ENCODE results near the gene MIA.
"Not testable (repeated sequence)": the region's sequence is repeated elsewhere in the genome, so short reads cannot be mapped to it uniquely, and the experiment has no call there.

The MIA gene

GRCh38 chr19:40750058-40750873, 25.1 kb upstream of the MIA start, which contains the start of gene ACTMAP:
Gene ACTMAP, minus strand, starts transcription at chr19:40750477. Its CDS starts 674 bp downstream, at chr19:40749803.
- DNase-seq (ENCODE audit: low read depth in 2 of 3, low spot score in 2 of 3), result peak; percentile 97

- DNase-seq (ENCODE audit: low read depth in 2 of 3, low spot score in 2 of 3), result peak; percentile 88 to 94 (median 88)
These were observed 24.3 kb upstream of the MIA start, which contains the start of gene SNRPA for GRCh38 chr19:40750874-40751537. Gene SNRPA, plus strand, starts transcription at chr19:40751203. Its CDS starts 206 bp downstream, at chr19:40751409.

- DNase-seq (ENCODE audit: low read depth in 2 of 3, low spot score in 2 of 3), result no peak
These were observed 23.0 kb upstream of the MIA start for GRCh38 chr19:40752257-40752781.

- DNase-seq (ENCODE audit: low read depth in 2 of 3, low spot score in 2 of 3), result no peak
These were observed 20.6 kb upstream of the MIA start for GRCh38 chr19:40754611-40755247.

GRCh38 chr19:40755248-40755624, 20.1 kb upstream of the MIA start:
- DNase-seq (ENCODE audit: low read depth in 2 of 3, low spot score in 2 of 3), result no peak

GRCh38 chr19:40755791-40756190, 19.5 kb upstream of the MIA start:
- no peak for DNase-seq (ENCODE audit: low read depth in 2 of 3, low spot score in 2 of 3)

- DNase-seq (ENCODE audit: low read depth in 2 of 3, low spot score in 2 of 3), result no peak
These were observed 18.7 kb upstream of the MIA start for GRCh38 chr19:40756502-40757110.

- no peak for DNase-seq (ENCODE audit: low read depth in 2 of 3, low spot score in 2 of 3)
These were observed 16.8 kb upstream of the MIA start for GRCh38 chr19:40758491-40758890.

GRCh38 chr19:40759352-40759751, 16.0 kb upstream of the MIA start:
- no peak for DNase-seq (ENCODE audit: low read depth in 2 of 3, low spot score in 2 of 3)

GRCh38 chr19:40762754-40763470, 12.4 kb upstream of the MIA start:
- DNase-seq (ENCODE audit: low read depth in 2 of 3, low spot score in 2 of 3), result no peak

GRCh38 chr19:40763526-40763925, 11.8 kb upstream of the MIA start:
- DNase-seq (ENCODE audit: low read depth in 2 of 3, low spot score in 2 of 3), result no peak

- no peak for DNase-seq (ENCODE audit: low read depth in 2 of 3, low spot score in 2 of 3)
These were observed 11.4 kb upstream of the MIA start for GRCh38 chr19:40763963-40764362.

GRCh38 chr19:40766385-40766784, 8.9 kb upstream of the MIA start:
- DNase-seq (ENCODE audit: low read depth in 2 of 3, low spot score in 2 of 3), result not testable (repeated sequence)

- no peak for DNase-seq (ENCODE audit: low read depth in 2 of 3, low spot score in 2 of 3)
These were observed 6.5 kb upstream of the MIA start for GRCh38 chr19:40768869-40769268.

- not testable (repeated sequence) for DNase-seq (ENCODE audit: low read depth in 2 of 3, low spot score in 2 of 3)
These were observed 4.0 kb upstream of the MIA start for GRCh38 chr19:40771101-40771862.

GRCh38 chr19:40775632-40776022, 306 bp downstream of the MIA start:
- no peak for DNase-seq (ENCODE audit: low read depth in 2 of 3, low spot score in 2 of 3)

- DNase-seq (ENCODE audit: low read depth in 2 of 3, low spot score in 2 of 3), result no peak
These were observed 1.0 kb downstream of the MIA start for GRCh38 chr19:40776364-40776763.

GRCh38 chr19:40776932-40777644, 1.8 kb downstream of the MIA start:
- DNase-seq (ENCODE audit: low read depth in 2 of 3, low spot score in 2 of 3), result peak; percentile 66 to 75 (median 72)

- DNase-seq (ENCODE audit: low read depth in 2 of 3, low spot score in 2 of 3), result no peak
These were observed 2.3 kb downstream of the MIA start for GRCh38 chr19:40777645-40777936.

Measured in activated CD8-positive, alpha-beta memory T cell treated with anti-CD3 and anti-CD28 coated beads for 48 hours (primary cell).